Epithelial cell of proximal tubule (primary cell): ENCODE measurements around the gene CDK10. TPM values are rescaled to one million over a fixed set of nuclear protein-coding genes. Genes with fewer than 3 reads are reported as not detected.
A peak's percentile ranks its signal among the peaks of the same experiment; 100 is the strongest.
"Not testable (repeated sequence)": the region's sequence is repeated elsewhere in the genome, so short reads cannot be mapped to it uniquely, and the experiment has no call there.

ENCODE experiments used
- DNase-seq: peaks from one replicate; pipeline ENCODE4 v3.0.0-alpha.2; 2011; ENCODE audit warnings: low read depth
- H3K4me3 ChIP-seq: 2 replicates; pipeline ENCODE4 v1.5.1; 2011; ENCODE audit warnings: low read depth, mild to moderate bottlenecking, low read length
- total RNA-seq: library from RNA; depleted of rRNA; stranded (reverse); fragments of >200 nt; gene quantifications from 2 replicates; pipeline ENCODE4 v1.2.3, GENCODE V29; 2015
- TF ChIP-seq, protein P1 (sequence below): conservative IDR thresholded peaks from 2 replicates; pipeline ENCODE4 v1.5.1; 2012; ENCODE audit warnings: low read depth, mild to moderate bottlenecking, low read length

Gene CDK10
- total RNA-seq, 1 donor from 2014 or later = 35.1 TPM

DNA sequence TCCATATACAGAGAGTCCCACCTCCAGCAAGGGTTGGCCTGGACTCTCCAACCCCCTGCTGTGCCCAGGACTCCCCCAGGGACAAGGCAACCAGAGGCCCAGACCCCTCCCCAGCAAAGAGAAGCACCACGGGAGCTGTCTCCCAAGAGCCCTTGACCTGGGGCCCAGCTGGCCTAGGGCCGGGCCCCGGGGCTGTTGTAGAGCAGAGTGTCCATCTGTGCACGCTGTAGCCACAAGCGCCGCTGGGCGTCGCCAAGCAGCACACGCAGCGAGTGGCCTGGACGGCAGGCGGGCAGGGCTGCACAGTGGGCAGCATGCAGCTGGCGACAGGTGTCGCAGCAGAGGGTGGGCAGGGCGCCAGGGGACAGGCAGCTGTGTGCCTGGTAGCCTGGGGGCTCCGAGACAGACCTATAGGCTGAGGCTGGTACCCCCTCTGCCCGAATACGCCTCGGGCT lies 10.7 kb downstream of the CDK10 start:
- TF ChIP-seq, protein P1, sequence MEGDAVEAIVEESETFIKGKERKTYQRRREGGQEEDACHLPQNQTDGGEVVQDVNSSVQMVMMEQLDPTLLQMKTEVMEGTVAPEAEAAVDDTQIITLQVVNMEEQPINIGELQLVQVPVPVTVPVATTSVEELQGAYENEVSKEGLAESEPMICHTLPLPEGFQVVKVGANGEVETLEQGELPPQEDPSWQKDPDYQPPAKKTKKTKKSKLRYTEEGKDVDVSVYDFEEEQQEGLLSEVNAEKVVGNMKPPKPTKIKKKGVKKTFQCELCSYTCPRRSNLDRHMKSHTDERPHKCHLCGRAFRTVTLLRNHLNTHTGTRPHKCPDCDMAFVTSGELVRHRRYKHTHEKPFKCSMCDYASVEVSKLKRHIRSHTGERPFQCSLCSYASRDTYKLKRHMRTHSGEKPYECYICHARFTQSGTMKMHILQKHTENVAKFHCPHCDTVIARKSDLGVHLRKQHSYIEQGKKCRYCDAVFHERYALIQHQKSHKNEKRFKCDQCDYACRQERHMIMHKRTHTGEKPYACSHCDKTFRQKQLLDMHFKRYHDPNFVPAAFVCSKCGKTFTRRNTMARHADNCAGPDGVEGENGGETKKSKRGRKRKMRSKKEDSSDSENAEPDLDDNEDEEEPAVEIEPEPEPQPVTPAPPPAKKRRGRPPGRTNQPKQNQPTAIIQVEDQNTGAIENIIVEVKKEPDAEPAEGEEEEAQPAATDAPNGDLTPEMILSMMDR = no peak
- no peak overlapping the region for H3K4me3 ChIP-seq
- DNase-seq = no peak

DNA sequence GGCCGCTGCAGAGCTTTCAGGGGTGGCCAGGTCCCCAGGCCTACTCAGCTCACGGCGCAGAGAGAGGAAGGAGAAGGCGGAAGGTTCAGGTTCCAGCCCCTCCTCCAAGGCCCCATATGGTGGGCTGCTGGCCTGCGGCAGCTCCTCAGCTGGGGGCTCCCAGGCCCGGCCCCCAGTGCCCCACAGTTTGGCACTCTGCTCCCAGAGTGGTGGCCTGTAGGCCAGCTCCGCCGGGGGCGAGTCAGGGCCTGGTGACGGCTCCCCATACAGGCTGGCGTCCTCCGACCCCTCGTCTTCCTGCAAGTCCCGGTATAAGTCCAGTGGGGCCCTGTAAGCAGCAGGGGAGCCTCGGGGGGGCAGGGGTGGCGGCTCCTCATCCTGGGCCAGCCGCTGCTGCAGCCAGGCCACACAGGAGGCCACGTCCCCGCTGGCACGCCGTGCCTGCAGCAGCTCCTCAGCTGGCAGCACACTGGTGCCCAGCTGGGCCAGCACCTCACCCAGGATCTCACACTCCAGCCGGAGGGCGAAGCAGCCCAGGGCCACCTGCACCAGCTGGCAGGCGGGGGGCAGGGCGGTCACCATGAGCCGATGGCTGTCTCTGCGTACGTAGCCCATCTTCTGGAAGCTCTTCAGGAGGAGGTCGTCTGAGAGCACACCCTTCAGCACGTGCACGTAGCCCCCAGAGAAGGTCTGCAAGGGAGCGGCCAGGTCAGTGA lies 11.3 kb downstream of the CDK10 start:
- H3K4me3 ChIP-seq = no peak overlapping the region
- no peak for DNase-seq
- TF ChIP-seq, protein P1 = no peak

DNA sequence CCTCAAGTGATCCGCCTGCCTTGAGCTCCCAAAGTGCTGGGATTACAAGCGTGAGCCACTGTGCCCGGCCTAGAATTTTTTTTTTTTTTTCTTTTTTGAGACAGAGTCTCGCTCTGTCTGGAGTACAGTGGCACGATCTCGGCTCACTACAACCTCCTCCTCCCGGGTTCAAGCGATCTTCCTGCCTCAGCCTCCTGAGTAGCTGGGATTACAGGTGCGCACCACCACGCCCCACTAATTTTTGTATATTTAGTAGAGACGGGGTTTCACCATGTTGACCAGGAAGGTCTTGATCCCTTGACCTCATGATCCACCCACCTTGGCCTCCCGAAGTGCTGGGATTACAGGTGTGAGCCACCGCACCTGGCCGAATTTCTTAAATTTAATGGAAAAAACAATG lies 12.2 kb downstream of the CDK10 start:
- DNase-seq, H3K4me3 ChIP-seq: not testable (repeated sequence)

DNA sequence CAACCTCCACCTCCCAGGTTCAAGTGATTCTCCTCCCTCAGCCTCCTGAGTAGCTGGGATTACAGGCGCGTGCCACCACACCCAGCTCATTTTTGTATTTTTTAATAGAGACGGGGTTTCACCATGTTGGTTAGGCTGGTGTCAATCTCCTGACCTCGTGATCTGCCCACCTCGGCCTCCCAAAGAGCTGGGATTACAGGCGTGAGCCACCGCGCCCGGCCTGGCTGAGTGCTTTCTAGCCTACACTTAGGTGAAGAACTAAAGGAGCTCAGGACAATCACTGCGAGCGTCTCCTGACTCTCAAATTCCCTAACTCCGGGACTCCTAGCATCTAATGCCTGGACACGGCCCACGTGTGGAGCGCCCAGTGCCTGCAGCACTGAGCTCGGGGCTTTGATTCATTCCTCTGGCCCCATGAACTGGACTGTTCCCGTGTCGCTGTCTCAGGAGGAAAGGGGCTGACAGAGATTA lies 13.2 kb downstream of the CDK10 start:
- not testable (repeated sequence) for DNase-seq
- H3K4me3 ChIP-seq = peak overlapping the region; percentile 31

DNA sequence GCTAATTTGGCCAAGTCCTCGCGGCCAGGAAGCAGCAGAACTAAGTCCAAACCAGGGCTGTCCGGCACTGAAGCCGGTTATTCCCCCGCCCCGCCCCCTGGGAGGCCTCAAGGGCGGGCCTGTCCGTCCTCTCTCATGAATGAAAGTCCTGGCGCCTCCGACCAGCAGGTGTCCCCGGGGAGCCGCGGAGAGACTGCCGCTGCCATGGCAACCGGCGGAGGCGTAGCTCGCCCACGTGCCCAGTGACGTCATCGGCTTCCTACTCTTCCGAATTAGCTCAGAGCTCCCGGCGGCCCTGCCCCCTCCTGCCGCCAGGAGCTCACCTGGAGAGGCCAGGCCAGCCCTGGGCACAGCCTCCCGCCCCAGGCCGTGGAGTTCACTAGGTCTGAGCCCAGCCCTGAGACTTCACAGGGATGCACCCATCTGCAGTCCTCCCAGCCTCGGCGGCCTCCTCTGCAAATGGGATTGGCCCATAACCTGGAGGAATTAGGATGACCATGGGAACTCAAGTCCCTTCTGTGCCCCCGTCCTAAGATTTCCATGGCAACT lies 13.7 kb downstream of the CDK10 start:
- TF ChIP-seq, protein P1 = peak; percentile 67
- peak overlapping the region; percentile 73 for H3K4me3 ChIP-seq
- peak; percentile 68 for DNase-seq

DNA sequence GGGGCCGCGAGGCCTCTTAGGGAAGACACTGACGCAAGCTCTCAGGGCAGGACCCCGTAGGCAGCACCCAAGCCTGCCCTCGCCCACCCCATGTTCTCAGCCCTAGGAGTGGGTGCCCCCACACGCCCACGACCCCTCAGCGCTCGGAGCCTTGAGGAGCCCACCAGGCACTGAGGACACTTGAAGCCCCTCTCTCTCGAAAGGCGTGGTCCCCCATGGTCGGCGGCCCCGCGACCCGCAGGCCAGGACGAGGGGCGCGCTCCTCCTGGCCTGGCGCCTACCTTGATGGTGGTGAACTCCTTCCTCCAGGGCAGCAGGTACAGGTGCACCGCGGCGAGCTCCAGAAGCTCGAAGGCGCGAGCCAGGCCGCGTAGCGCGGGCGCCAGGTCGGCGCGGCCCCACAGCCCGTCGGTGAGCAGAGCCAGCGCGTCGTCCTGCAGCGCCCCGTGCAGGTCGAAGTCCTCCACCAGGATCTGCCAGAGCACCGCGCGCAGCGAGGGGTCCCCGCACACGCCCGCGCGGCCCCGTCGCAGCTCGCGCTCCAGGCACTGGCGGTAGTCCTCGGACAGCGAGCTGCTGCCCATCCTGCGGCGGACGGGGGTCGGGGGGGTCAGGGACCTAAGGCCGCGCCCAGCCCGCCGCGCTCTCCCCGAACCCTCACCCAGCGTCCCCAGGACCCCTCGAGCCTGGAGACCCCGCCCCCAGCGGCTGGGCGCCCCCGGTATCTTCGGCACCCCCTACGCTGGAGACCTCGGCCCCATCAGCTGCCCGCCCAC lies 14.3 kb downstream of the CDK10 start:
- no peak for DNase-seq
- TF ChIP-seq, protein P1 = peak; percentile 30
- peak overlapping the region; percentile 73 for H3K4me3 ChIP-seq

DNA sequence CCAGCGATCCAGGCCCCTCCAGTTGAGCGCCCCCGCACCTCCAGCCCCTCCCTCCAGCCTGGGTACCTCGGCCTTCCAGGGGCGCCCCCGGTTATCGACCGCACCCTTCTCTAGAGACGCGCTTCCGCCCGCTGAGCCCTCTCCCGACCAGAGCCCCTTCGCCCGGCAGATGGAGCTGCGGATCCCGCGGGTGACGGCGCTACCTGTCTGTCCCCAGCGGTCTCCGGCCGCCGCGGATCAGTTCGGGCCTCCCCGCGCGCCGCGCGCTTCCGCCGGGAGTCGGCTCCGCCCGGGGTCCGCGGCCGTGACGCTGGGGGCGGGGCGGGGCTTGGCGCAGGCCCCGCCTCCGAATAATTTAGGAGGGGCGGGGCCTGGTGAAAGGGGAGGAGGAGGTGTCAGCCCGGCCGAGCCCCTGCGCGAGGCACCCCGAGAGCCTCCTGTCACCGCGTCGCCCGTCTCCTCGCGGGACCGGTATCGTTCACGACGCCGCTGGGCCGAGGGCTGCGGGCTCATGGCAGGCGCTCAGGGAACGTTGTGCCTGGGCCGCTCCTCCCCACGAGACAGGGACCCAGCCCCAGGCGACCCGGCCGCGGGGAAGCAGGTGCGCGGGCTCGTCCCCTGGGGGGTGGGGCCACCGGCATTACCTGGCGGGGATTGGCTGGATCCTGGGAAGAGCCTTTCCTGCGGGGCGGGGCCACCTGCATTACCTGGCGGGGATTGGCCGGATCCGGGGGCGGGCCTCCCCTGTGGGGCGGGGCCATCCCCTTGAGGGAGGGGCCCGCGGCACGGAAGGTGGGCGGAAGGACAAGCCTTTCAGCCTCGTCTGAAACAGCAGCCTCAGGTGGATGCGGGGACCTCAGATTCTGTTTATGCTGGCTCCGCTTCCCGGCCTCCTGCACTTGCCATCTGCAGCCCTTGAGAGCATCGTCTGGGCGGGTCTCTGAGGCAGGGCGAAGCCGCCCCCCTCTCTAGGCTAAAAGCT lies 15.2 kb downstream of the CDK10 start, which contains the start of gene SPATA2L:
TSS of gene SPATA2L (minus strand) at position 281 of the 982 bp plus-strand sequence. CDS start 473 bp downstream, outside the sequence.
- peak within 1 kb of the TSS; percentile 73 for H3K4me3 ChIP-seq
- DNase-seq = no peak
- TF ChIP-seq, protein P1 = peak; percentile 34
